SW 1271 (cell line): Measurements from ENCODE around the gene ABL2.
A peak's percentile ranks its signal among the peaks of the same experiment; 100 is the strongest.

Experiments used
- DNase-seq, 2 experiments: peaks; one replicate each; lab custom pipeline; 2025; lab: John Stamatoyannopoulos, UW

ABL2 gene

DNA sequence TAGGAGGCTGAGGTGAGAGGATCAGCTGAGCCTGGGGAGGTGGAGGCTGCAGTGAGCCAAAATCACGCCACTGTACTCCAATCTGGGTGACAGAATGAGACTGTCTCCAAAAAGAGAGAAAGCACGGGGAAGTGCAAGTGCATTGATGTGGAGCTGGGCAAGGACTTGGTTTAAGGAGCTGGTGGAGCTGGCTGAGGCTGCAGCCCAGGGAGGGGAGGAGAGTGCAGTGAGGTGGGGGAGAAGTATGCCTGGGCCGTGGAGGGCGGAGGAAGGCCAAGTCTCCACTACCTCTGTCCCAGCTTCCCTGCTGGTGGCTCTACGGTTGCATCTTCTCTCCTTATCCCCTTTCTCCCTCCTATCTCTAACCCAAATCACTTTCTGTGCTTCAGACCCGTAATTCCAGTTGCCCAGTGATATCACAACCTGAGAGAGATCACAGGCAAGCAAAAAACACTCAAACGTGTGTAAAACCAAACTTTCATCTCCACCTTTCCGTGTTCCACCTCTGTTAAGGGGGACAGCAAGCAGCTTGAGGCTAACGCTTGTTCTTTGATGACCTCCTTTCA lies 136.5 kb downstream of the ABL2 start:
- DNase-seq = no peak

DNA sequence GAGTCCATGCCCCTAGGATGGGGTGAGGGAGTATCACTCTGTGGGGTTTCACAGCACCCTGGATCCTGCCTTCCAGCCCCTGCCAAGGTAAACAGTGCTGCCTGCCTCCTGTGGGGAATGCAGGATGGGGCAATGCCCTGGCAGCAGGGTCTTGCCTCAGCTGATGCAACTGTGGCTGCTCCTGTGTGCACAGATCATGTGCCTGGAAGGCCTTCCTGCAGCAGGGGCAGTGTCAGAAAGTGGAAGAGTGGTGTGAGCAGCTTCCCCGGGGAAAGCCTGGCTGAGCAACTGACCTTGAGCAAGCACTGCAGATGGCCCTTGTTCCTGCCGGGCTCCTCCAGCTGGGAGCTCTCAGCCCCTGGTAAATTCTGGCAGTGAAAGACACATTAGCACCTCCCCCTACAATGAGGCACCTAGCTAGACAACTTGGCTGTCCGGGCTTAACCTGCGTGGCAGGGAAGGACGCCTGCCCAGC lies 137.7 kb downstream of the ABL2 start:
- DNase-seq = no peak

DNA sequence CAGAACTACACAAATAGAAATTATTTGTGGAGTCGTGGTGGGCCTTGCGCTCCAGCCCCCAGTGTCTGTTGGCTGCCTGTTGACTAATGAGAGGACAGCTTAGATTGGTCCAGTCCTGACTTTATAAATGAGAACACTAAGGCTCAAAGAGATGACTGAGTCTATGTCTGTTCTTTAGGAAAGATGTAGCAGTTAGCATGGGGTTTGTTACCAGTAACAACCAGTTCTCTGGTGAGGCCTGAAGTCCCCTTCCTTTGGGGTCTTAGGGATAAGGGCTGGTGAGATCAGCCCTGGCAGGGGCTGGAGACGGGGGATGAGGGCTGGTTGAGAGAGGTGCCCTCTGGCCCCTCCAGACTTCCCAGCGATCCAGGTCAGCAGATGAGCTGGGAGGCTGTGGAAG lies 138.6 kb downstream of the ABL2 start:
- no peak for DNase-seq

DNA sequence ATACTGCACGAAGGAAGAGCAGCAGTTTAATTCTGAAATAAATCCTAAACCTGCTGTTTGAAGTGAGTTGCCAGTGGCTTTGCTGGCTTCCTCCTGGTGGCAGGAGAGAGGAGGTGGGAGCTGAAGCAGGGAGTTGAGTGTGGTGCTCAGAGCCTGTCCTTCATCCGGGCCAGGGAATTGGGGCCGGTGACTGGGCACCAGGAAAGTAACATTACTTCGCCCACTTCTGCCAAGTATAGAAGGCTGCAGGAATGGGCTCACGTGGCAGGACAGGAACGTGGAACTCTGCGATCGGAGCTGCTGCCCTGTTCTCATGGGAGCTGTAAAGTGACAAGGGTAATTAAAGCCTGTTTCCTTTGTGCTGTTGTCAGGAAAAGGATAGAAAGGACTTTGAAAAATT lies 139.0 kb downstream of the ABL2 start:
- DNase-seq = no peak

GRCh38 chr1:179089827-179090482 lies 139.5 kb downstream of the ABL2 start:
- no peak for DNase-seq

- DNase-seq = no peak
Measured at GRCh38 chr1:179087665-179088064, 141.8 kb downstream of the ABL2 start.

DNA sequence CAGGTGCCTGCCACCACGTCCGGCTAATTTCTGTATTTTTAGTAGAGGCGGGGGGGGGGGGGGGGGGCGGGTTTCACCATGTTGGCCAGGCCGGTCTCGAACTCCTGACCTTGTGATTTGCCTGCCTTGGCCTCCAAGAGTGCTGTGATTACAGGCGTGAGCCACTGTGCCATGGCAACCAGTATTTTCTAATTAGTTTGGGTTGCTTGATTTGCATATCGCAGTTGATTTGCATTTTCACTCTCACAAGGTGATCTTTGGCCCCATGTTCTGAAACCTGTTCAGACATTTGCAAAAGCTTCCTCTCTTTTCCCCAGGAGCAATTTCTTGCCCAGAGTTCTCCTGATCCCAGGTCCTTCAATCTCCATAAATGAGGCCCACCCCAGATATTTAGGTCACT lies 145.9 kb downstream of the ABL2 start:
- no peak for DNase-seq

- no peak for DNase-seq
Measured at GRCh38 chr1:179082999-179083335, 146.5 kb downstream of the ABL2 start.

DNA sequence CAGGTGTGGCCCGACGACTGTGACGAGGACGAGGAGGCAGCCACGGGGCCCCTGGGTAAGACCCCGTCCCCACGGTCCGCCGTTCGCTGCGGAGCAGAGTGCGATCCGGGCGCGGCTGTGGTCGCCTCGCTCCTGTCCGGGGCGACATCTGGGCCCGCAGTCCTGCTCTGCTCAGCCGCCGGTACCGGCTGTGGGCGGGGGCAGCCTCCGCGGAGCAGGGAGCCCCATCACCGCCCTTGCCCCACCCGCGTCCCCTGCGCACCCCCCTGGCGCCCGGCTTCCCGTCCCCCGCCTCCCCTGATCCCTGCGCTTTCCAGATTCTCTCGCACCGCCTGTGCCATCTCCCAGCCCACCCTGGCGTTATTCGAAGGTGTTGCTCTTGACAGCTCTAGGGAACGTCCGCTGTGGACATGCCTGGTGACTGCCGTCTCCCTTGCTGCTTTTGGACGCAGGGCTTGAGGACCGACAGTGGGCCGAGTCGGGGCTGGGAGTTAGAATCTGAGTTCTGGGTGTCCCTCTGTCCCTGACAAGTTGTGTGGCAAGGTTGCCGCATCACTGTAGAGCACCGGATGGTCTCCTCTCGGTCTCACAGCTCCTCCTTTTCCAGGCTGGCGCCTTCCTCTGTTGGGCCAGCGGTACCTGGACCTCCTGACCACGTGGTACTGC lies 147.0 kb downstream of the ABL2 start:
- DNase-seq = peak in 1 of 2 experiments; percentile 21

DNA sequence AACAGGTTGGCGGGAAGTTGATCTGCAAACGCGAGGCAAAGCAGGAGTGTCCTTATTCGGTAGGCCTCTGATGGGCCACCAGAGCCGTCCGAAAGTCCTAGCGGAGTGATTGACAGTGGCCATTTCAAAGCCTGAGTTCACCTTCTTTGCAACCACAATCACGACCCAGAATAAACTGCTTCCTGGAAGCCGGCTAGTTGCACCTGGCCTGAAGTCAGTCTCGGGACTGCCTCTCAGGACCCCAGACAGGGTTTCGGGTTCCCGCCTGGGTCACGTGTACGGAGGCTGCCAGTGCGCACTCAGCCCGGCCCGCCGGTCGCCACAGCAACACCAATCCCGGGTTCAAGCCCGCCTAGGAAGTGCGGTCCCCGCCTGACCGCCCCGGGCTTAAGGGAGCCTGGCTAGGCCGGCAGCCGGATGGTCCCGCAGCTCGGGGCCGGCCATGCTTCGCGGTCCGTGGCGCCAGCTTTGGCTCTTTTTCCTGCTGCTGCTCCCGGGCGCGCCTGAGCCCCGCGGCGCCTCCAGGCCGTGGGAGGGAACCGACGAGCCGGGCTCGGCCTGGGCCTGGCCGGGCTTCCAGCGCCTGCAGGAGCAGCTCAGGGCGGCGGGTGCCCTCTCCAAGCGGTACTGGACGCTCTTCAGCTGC lies 147.7 kb downstream of the ABL2 start, which contains the start of gene TOR3A:
TOR3A (plus strand) TSS at position 384 of the 646 bp plus-strand sequence; CDS start at position 443, 59 bp downstream.
- DNase-seq = peak in 1 of 2 experiments; percentile 71

- no peak for DNase-seq
Measured at GRCh38 chr1:179080866-179081686, 148.4 kb downstream of the ABL2 start.

- DNase-seq = peak in 1 of 2 experiments; percentile 66
Measured at GRCh38 chr1:179079113-179079761, 150.2 kb downstream of the ABL2 start.

DNA sequence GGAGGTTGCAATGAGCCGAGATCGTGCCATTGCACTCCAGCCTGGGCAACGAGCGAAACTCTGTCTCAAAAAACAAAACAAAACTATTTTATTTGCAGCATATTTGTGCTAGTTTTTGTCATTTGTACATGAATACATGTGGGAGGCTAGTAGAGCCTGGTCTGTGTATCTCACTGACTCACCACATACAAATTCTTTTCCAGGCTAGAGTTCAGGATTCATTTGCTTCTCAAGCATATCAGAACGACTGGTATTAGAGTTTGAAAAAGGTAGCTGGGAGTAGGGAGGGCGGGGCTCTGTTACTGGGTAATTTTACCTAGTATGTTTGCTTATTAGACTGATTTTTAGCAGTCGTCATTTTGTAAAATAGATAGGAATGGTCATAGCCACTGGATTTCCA lies 152.1 kb downstream of the ABL2 start:
- no peak for DNase-seq

GRCh38 chr1:179066471-179066870 lies 163.0 kb downstream of the ABL2 start:
- DNase-seq = no peak

- DNase-seq = no peak
Measured at GRCh38 chr1:179061360-179062282, 167.9 kb downstream of the ABL2 start.

GRCh38 chr1:179058487-179059483 lies 170.7 kb downstream of the ABL2 start:
- no peak for DNase-seq

DNA sequence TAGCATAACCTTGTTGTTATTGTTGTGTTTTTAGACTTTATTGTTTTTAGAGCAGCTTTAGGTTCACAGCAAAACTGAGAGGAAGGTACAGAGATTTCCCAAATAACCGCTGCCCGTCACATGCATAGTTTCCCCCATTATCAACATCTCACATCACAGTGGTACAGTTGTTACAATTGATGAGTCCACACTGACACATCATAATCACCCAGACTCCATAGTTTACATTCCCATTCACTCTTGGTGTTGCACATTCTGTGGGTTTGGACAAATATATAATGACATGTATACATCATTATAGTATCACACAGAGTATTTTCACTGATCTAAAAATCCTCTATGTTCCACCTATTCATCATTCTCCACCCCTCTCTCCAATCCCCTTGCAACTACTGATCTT lies 173.5 kb downstream of the ABL2 start:
- DNase-seq = no peak

DNA sequence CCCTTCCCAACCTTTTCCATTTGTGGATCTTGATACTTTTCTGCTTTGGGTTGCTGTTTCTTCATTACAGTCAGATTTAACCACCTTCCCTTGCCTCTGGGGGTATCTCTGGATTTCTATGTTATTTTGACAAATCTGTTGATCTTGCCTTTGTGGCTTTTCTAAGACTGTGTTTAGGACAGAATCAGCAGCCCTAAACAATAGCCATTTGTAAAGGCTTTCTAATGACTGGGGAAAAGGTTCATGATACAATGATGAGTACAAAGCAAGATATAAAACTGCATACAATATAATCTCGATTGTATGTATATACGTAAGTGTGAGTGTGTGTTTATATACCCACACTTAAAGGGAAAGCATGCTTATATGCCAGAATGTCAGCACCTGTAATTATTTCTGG lies 176.0 kb downstream of the ABL2 start:
- no peak for DNase-seq

DNA sequence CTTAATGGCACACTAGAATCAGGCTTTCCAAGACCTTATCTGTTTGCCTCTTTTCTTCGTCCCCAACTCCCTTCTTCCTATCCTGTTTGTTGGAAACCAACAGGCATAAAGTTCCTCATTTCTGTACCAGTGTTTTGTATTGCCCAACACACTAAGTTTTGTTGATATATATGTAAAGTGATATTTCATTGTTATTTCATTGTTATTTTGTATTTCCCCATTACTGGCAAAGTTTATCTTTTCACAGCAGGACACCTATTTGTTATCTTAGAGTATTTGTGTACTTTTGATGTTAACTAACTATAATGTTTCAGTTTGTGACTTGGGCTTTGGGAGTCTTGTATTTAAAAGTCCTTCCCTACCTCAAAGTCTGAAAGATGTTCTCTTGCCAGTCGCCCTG lies 176.7 kb downstream of the ABL2 start:
- no peak for DNase-seq
